ENCODE results near the gene NHSL2.

The NHSL2 gene

DNA sequence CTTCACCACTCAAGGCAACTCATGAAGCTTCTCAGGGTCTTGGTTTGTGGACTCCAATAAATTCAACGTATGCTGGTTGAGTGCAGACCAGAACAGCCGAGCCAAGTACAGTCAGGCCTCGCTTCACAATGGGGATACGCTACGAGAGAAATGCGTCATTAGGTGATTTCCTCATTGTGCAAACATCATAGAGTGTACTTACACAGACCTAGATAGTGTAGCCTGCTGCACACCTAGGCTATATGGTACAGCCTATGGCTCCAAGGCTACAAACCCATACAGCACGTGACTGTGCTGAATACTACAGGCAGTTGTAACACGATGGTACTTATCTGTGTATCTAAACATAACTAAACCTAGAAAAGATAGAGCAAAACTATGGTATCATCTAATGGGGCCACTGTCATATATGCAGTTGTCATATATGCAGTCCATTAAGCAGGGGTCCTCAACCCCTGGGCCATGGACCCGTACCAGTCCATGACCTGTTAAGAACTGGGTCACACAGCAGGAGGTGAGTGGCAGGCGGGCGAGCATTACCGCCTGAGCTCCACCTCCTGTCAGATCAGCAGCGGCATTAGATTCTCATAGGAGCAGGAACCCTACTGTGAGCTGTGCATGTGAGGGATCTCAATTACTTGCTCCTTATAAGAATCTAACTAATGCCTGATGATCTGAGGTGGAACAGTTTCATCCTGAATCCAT, 189.6 kb downstream of the NHSL2 start:
- no peak for TF ChIP-seq CTCF (IDR thresholded peaks at IDR 0.05)
- no peak for TF ChIP-seq ZFX (IDR thresholded peaks at IDR 0.05; ENCODE audit: borderline replicate concordance)
- H3K27ac ChIP-seq = no peak overlapping the region

DNA sequence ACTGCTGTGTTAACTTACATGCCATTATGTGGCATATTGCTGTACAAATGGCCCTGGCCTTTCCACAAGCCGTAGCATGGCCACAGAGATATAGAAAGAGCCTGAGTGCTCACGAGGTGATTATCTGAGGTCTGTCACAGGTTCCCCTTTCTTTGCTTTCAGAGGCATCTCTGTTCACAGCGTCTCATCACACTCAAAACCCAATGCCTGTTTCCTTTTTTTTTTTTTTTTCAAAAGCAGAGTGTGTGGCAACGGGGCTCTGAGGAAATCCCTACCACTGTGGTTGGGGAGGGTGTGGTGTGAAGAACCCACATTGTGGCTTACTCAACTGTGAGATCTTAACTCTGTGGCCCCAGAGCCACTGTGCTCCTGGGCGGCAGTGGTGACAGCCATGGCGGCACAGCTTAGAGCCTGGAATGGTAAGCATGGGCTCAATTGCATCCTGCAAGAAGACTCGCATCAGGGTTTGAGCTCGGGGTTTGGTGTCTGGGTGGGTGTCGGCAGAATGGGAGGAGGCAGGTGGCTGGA, 190.2 kb downstream of the NHSL2 start:
- TF ChIP-seq CTCF (IDR thresholded peaks at IDR 0.05) = no peak
- no peak for TF ChIP-seq ZFX (IDR thresholded peaks at IDR 0.05; ENCODE audit: borderline replicate concordance)
- no peak overlapping the region for H3K27ac ChIP-seq

GRCh38 chrX:72101597-72102037, 191.0 kb downstream of the NHSL2 start:
- no peak overlapping the region for H3K27ac ChIP-seq
- no peak for TF ChIP-seq ZFX (IDR thresholded peaks at IDR 0.05; ENCODE audit: borderline replicate concordance)
- no peak for TF ChIP-seq CTCF (IDR thresholded peaks at IDR 0.05)

DNA sequence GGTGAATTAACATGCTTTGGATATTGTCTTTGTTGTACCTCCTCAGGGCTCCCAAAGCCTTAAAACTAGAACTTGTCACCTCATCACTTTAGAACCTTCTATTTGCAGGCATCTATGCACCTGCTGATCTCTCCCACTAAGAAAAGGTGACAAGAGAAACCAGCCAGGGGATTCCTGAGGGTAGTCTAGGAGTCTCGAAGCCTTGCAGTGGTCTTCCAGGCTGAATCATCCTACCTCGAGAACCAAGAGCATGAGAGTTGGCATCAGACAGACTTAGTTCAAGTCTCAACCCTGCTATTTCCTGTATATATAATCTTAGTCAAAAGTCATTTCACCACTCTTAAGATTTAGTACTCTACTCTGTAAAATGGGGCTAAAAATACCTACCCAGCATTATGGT, 191.5 kb downstream of the NHSL2 start:
- TF ChIP-seq ZFX (IDR thresholded peaks at IDR 0.05; ENCODE audit: borderline replicate concordance) (no peak), CTCF (IDR thresholded peaks at IDR 0.05) (no peak)

GRCh38 chrX:72102760-72103159, 192.1 kb downstream of the NHSL2 start:
- TF ChIP-seq CTCF (IDR thresholded peaks at IDR 0.05) (no peak), ZFX (IDR thresholded peaks at IDR 0.05; ENCODE audit: borderline replicate concordance) (no peak)
- no peak overlapping the region for H3K27ac ChIP-seq

More for the DNA sequence above, 191.5 kb downstream of the NHSL2 start:
- no peak overlapping the region for H3K27ac ChIP-seq

DNA sequence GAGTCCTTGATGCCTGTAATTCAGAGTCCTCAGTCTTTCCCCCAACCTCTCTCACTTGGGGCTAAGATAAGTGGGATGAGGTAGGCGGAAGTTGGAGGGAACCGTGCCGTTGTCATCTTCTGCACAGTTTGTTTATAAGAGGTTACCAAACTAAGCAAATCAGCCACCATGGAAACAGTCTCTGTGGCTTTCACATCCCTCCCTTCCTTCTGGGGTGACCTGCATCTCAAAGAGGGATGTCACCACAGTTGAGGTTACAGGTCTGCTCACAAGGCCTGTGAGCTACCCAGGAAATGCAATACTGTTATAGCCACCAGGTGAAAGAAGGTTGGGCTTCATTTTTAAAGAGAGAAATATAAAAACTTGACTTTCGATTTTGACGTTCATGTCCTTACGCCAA, 194.8 kb downstream of the NHSL2 start:
- no peak overlapping the region for H3K27ac ChIP-seq
- TF ChIP-seq CTCF (IDR thresholded peaks at IDR 0.05) (no peak), ZFX (IDR thresholded peaks at IDR 0.05; ENCODE audit: borderline replicate concordance) (no peak)

GRCh38 chrX:72107320-72107719, 196.7 kb downstream of the NHSL2 start:
- no peak overlapping the region for H3K27ac ChIP-seq
- TF ChIP-seq CTCF (IDR thresholded peaks at IDR 0.05) (no peak), ZFX (IDR thresholded peaks at IDR 0.05; ENCODE audit: borderline replicate concordance) (no peak)

All from 22Rv1 (cell line).